H1 (cell line): Measurements from ENCODE around the gene JAM2. TPM values are rescaled to one million over a fixed set of nuclear protein-coding genes. Genes with fewer than 3 reads are reported as not detected.

Experiments
- CTCF ChIA-PET: fragments of 300-600 bp; sonication (Branson Sonifier 250); formaldehyde crosslinking; loops from one replicate; lab custom pipeline; 2021; ENCODE audit not compliant: partially characterized antibody; lab: Charles Lee
- POLR2A ChIA-PET: fragments of 300-600 bp; sonication (Branson Sonifier 250); formaldehyde crosslinking; loops from one replicate; lab custom pipeline; 2021; ENCODE audit warnings: inconsistent platforms; ENCODE audit not compliant: partially characterized antibody; lab: Charles Lee
- DNase-seq, 2 experiments: peaks; one replicate each; pipeline versions ENCODE4 v3.0.0 to v3.0.0-alpha.2; 2010 to 2022; ENCODE audit warnings: low spot score in 2 of 2, low read depth in 1 of 2, mixed read lengths in 1 of 2
- FAIRE-seq: peaks from 2 replicates; lab custom pipeline; 2011; peaks lifted over from hg19 to GRCh38; lab: Jason Lieb, UNC
- H2AFZ ChIP-seq: 2 replicates; pipeline ENCODE4 v1.8.1; 2012; ENCODE audit warnings: low read length, inconsistent platforms
- H2AK5ac ChIP-seq: 2 replicates; pipeline ENCODE4 v1.6.1; 2013; ENCODE audit warnings: low read depth, low read length
- H2BK120ac ChIP-seq: replicated peaks from 2 replicates; pipeline ENCODE3; 2013; ENCODE audit warnings: low read depth, low read length, inconsistent platforms
- H2BK12ac ChIP-seq: 2 replicates; pipeline ENCODE4 v1.6.1; 2013; ENCODE audit warnings: low read depth, low read length
- H2BK15ac ChIP-seq: 2 replicates; pipeline ENCODE4 v1.6.1; 2013; ENCODE audit warnings: low read length
- H2BK20ac ChIP-seq: 2 replicates; pipeline ENCODE4 v1.6.1; 2013; ENCODE audit warnings: low read length
- H2BK5ac ChIP-seq: 2 replicates; pipeline ENCODE4 v1.6.1; 2013; ENCODE audit warnings: low read depth, low read length
- H3K14ac ChIP-seq: 2 replicates; pipeline ENCODE4 v1.6.1; 2013; ENCODE audit warnings: inconsistent platforms; ENCODE audit not compliant: insufficient read length
- H3K18ac ChIP-seq: 2 replicates; pipeline ENCODE4 v1.6.1; 2013; ENCODE audit warnings: low read length; ENCODE audit errors: extremely low read depth
- H3K23ac ChIP-seq: 2 replicates; pipeline ENCODE4 v1.6.1; 2013; ENCODE audit warnings: inconsistent platforms; ENCODE audit not compliant: insufficient read length
- H3K23me2 ChIP-seq: 2 replicates; pipeline ENCODE4 v1.6.1; 2013; ENCODE audit warnings: low read depth, low read length
- H3K27ac ChIP-seq: 2 replicates; pipeline ENCODE4 v1.6.1; 2011; ENCODE audit warnings: low read depth, low read length, inconsistent platforms
- H3K27me3 ChIP-seq, 4 experiments: replicated peaks in 1 of 4; 1 replicate in 1 of 4; 2 replicates in 3 of 4; pipeline versions ENCODE4 v1.6.1 to v1.8.1; 2011 to 2013; ENCODE audit warnings: low read length in 3 of 4, mild to moderate bottlenecking in 3 of 4, inconsistent platforms in 2 of 4, mixed read lengths in 2 of 4, moderate library complexity in 1 of 4; ENCODE audit not compliant: control insufficient read depth in 3 of 4, insufficient read depth in 3 of 4; ENCODE audit errors: extremely low read depth in 1 of 4
- H3K36me3 ChIP-seq, 4 experiments: 2 replicates each; pipeline versions ENCODE4 v1.6.1 to v1.8.1; 2011 to 2013; ENCODE audit warnings: mild to moderate bottlenecking in 4 of 4, low read length in 3 of 4, moderate library complexity in 2 of 4, control low read depth in 1 of 4, inconsistent platforms in 1 of 4; ENCODE audit not compliant: insufficient read depth in 4 of 4, control insufficient read depth in 2 of 4
- H3K4ac ChIP-seq: replicated peaks from 2 replicates; pipeline ENCODE3; 2013; ENCODE audit warnings: low read length, low read depth, mixed read lengths, inconsistent platforms; ENCODE audit not compliant: insufficient read length
- H3K4me1 ChIP-seq, 4 experiments: replicated peaks in 1 of 4; 1 replicate in 1 of 4; 2 replicates in 3 of 4; pipeline versions ENCODE4 v1.6.1 to v1.8.1; 2011 to 2013; ENCODE audit warnings: low read length in 3 of 4, inconsistent platforms in 2 of 4, mixed read lengths in 1 of 4; ENCODE audit not compliant: insufficient read depth in 4 of 4, control insufficient read depth in 3 of 4
- H3K4me2 ChIP-seq, 2 experiments: 2 replicates each; pipeline versions ENCODE4 v1.6.1 to v1.8.1; 2011 to 2013; ENCODE audit warnings: low read depth in 2 of 2, low read length in 2 of 2, control low read depth in 1 of 2, inconsistent platforms in 1 of 2, mild to moderate bottlenecking in 1 of 2; ENCODE audit not compliant: insufficient read depth in 1 of 2
- H3K4me3 ChIP-seq, 4 experiments: fragments of 200-600, 300-600 bp in 1 of 4; sonication (generic), shearing (Covaris generic), sonication (Bioruptor Twin) in 1 of 4; 2 replicates each; pipeline versions ENCODE4 v1.5.1 to v1.8.1; 2011 to 2016; ENCODE audit warnings: low read length in 4 of 4, low read depth in 3 of 4, control low read depth in 2 of 4, inconsistent platforms in 2 of 4, mild to moderate bottlenecking in 2 of 4, mixed read lengths in 1 of 4, moderate library complexity in 1 of 4; ENCODE audit not compliant: insufficient read depth in 2 of 4; ENCODE audit errors: extremely low read depth in 1 of 4
- H3K56ac ChIP-seq: replicated peaks from 2 replicates; pipeline ENCODE3; 2013; ENCODE audit warnings: low read depth, mild to moderate bottlenecking, mixed read lengths, low read length, inconsistent platforms; ENCODE audit not compliant: insufficient read length
- H3K79me1 ChIP-seq: 2 replicates; pipeline ENCODE4 v1.6.1; 2013; ENCODE audit warnings: low read depth, low read length, control low read depth
- H3K79me2 ChIP-seq, 2 experiments: 2 replicates each; pipeline versions ENCODE4 v1.6.1 to v1.8.1; 2012 to 2013; ENCODE audit warnings: low read length in 2 of 2, mild to moderate bottlenecking in 2 of 2, inconsistent platforms in 1 of 2; ENCODE audit not compliant: insufficient read depth in 2 of 2, control insufficient read depth in 1 of 2
- H3K9ac ChIP-seq, 4 experiments: replicated peaks in 1 of 4; 1 replicate in 1 of 4; 2 replicates in 3 of 4; pipeline versions ENCODE4 v1.6.1 to v1.8.1; 2011 to 2013; ENCODE audit warnings: low read depth in 3 of 4, low read length in 3 of 4, control low read depth in 2 of 4, mild to moderate bottlenecking in 2 of 4, moderate library complexity in 2 of 4, inconsistent platforms in 1 of 4; ENCODE audit errors: extremely low read depth in 1 of 4
- H3K9me3 ChIP-seq, 2 experiments: 2 replicates each; pipeline versions ENCODE4 v1.6.1 to v1.8.1; 2012 to 2013; ENCODE audit warnings: mild to moderate bottlenecking in 2 of 2, moderate library complexity in 2 of 2, control low read depth in 1 of 2, inconsistent platforms in 1 of 2, low read depth in 1 of 2, low read length in 1 of 2, mixed read lengths in 1 of 2; ENCODE audit not compliant: insufficient read depth in 2 of 2
- H4K20me1 ChIP-seq, 2 experiments: replicated peaks in 1 of 2; 2 replicates each; pipeline versions ENCODE3 to v1.8.1; 2011 to 2013; ENCODE audit warnings: inconsistent platforms in 2 of 2, low read length in 2 of 2, mild to moderate bottlenecking in 1 of 2; ENCODE audit not compliant: insufficient read depth in 2 of 2, control insufficient read depth in 1 of 2
- H4K5ac ChIP-seq: 2 replicates; pipeline ENCODE4 v1.6.1; 2013; ENCODE audit warnings: low read length, low read depth, mixed read lengths, inconsistent platforms; ENCODE audit not compliant: insufficient read length
- H4K8ac ChIP-seq: 2 replicates; pipeline ENCODE4 v1.8.0; 2013; ENCODE audit warnings: mild to moderate bottlenecking, moderate library complexity, low read length, inconsistent platforms; ENCODE audit not compliant: insufficient read depth; ENCODE audit errors: extremely low read depth
- H4K91ac ChIP-seq: replicated peaks from 2 replicates; pipeline ENCODE3; 2013; ENCODE audit warnings: low read length, mixed read lengths, inconsistent platforms; ENCODE audit not compliant: insufficient read length
- CTBP2 ChIP-seq: IDR thresholded peaks from 2 replicates; pipeline ENCODE4 v1.7.0; 2011; ENCODE audit warnings: borderline replicate concordance, mild to moderate bottlenecking, moderate library complexity, mixed read lengths, low read length; ENCODE audit not compliant: insufficient read depth, insufficient read length
- EP300 ChIP-seq, 2 experiments: IDR thresholded peaks; 1 replicate in 1 of 2; 2 replicates in 1 of 2; pipeline ENCODE4 v1.6.1; 2011 to 2012; ENCODE audit warnings: low read depth in 2 of 2, low read length in 2 of 2, mild to moderate bottlenecking in 2 of 2, borderline replicate concordance in 1 of 2, inconsistent platforms in 1 of 2, moderate library complexity in 1 of 2
- RFX5 ChIP-seq: IDR thresholded peaks from 2 replicates; pipeline ENCODE4 v1.6.1; 2011; ENCODE audit warnings: low read depth, low read length, improper control_type of control experiment, borderline replicate concordance
- SIX5 ChIP-seq: IDR thresholded peaks from 2 replicates; pipeline ENCODE4 v1.6.1; 2011; ENCODE audit warnings: mild to moderate bottlenecking, low read depth, low read length
- WGBS, 2 experiments: shearing (Covaris generic) in 1 of 2; methylation state at CpG; one replicate each; pipeline versions ENCODE4 v1.1.6 to v1.1.7; 2013 to 2015; ENCODE audit warnings: low lambda C conversion rate in 2 of 2, mixed read lengths in 2 of 2, inconsistent platforms in 1 of 2, low coverage in 1 of 2, missing lambda C conversion rate in 1 of 2; ENCODE audit not compliant: insufficient replicate concordance in 2 of 2, insufficient coverage in 1 of 2, insufficient read length in 1 of 2; ENCODE audit errors: extremely low coverage in 1 of 2, missing lambda C conversion rate in 1 of 2; 5-methylcytosine and 5-hydroxymethylcytosine counted together
- polyA plus RNA-seq, 7 experiments: library from polyadenylated mRNA; depleted of rRNA in 3 of 7; stranded (reverse) in 5 of 7; unstranded in 2 of 7; fragments of >200 nt in 5 of 7; fragments of 200-250 nt in 2 of 7; gene quantifications; 1 replicate in 5 of 7; 2 replicates in 1 of 7; 4 replicates in 1 of 7; pipeline versions ENCODE4 v1.2.1 to v1.2.3, GENCODE V29; 2011 to 2013; ENCODE audit warnings: missing spikeins in 2 of 7, mixed read lengths in 2 of 7
- total RNA-seq: library from RNA; stranded (reverse); fragmentation: NEBNext Ultra II Directional; extraction: Animal tissue kit (Norgen Biotek cat#: 25700); gene quantifications from 2 replicates; pipeline ENCODE4 v1.2.1, GENCODE V29; 2021

The JAM2 gene
- total and polyA plus RNA-seq, 2 of the 8 experiments (the other 6 are each of a cell fraction or from before 2014, with no cell fraction given): 4.9 to 9.5 TPM

GRCh38 chr21:25619198-25619597 lies 19.9 kb upstream of the JAM2 start:
- Histone ChIP-seq H2BK20ac (no peak overlapping the region), H2BK5ac (no peak overlapping the region), H3K56ac (no peak overlapping the region), H3K9me3 (no peaks in the 10 kb centered on the region), H3K79me2 (no peaks in the 10 kb centered on the region), H3K23ac (no peak overlapping the region), H2BK15ac (no peak overlapping the region), H3K27ac (no peak overlapping the region), H2BK120ac (no peak overlapping the region), H3K9ac (no peak overlapping the region), H2AFZ (no peak overlapping the region), H3K23me2 (no peaks in the 10 kb centered on the region), H3K27me3 (no peaks in the 10 kb centered on the region), H3K14ac (no peak overlapping the region), H4K5ac (no peak overlapping the region), H3K18ac (no peak overlapping the region), H4K91ac (no peak overlapping the region), H3K4me3 (no peak overlapping the region), H3K79me1 (no peaks in the 10 kb centered on the region), H3K4me1 (no peaks in the 10 kb centered on the region), H3K36me3 (no peaks in the 10 kb centered on the region), H3K4ac (no peak overlapping the region), H3K4me2 (no peak overlapping the region), H4K20me1 (no peaks in the 10 kb centered on the region), H2BK12ac (no peak overlapping the region), H4K8ac (no peak overlapping the region), H2AK5ac (no peak overlapping the region)
- DNase-seq: no peak
- CTCF ChIA-PET: no interaction called here
- TF ChIP-seq RFX5 (no peak), EP300 (IDR thresholded peaks at IDR 0.05; ENCODE audit: borderline replicate concordance in 1 of 2, low read depth in 2 of 2, low read length in 2 of 2) (no peak), SIX5 (no peak), CTBP2 (no peak)
- FAIRE-seq: no peak
- 72% methylated on average over 2 of the region's 2 CpGs; no CpG with 5 or more reads in 1 of the 2 experiments for WGBS, 2 experiments
- POLR2A ChIA-PET: no interaction called here
